ENCODE measurements around the gene ZNF281.

The ZNF281 gene

GRCh38 chr1:200423235-200423634 is 13.4 kb upstream of the ZNF281 start:
- Histone ChIP-seq H3K4me3 (ENCODE audit: low read depth, low read length) (no peak overlapping the region), H3K9me3 (ENCODE audit: control insufficient read depth, insufficient read depth, low read depth, low read length) (no peaks in the 10 kb centered on the region), H3K27ac (ENCODE audit: extremely low read depth, low read depth, low read length) (no peak overlapping the region), H3K4me1 (ENCODE audit: control insufficient read depth, insufficient read depth, low read length) (no peaks in the 10 kb centered on the region), H3K36me3 (ENCODE audit: control insufficient read depth in 2 of 2, insufficient read depth in 1 of 2, low read length in 2 of 2) (no peaks in the 10 kb centered on the region)
- ChIA-PET POLR2A (no interaction called here), CTCF (no interaction called here)
- no peak for TF ChIP-seq ZNF2 (tag by site-specific recombination; IDR thresholded peaks at IDR 0.05)
- TF ChIP-seq ZNF202 (tag by site-specific recombination; IDR thresholded peaks at IDR 0.05; ENCODE audit: borderline replicate concordance), result no peak
- no peak for TF ChIP-seq ZBTB49 (tag by site-specific recombination; IDR thresholded peaks at IDR 0.05; ENCODE audit: low read depth)
- TF ChIP-seq ZBTB7A (tag by site-specific recombination; IDR thresholded peaks at IDR 0.05; ENCODE audit: low read depth), result no peak
- TF ChIP-seq ZNF610 (tag by site-specific recombination; IDR thresholded peaks at IDR 0.05; ENCODE audit: borderline replicate concordance), result no peak
- TF ChIP-seq PRDM4 (tag by site-specific recombination; IDR thresholded peaks at IDR 0.05), result no peak
- no peak for TF ChIP-seq EGR2 (tag by site-specific recombination; IDR thresholded peaks at IDR 0.05; ENCODE audit: low read depth)
- TF ChIP-seq ZNF624 (tag by site-specific recombination; IDR thresholded peaks at IDR 0.05), result no peak
- TF ChIP-seq HOXC10 (CRISPR knock-in tag; IDR thresholded peaks at IDR 0.05), result no peak
- TF ChIP-seq ZNF629 (tag by site-specific recombination; IDR thresholded peaks at IDR 0.05), result no peak
- no peak for TF ChIP-seq ZFP41 (tag by site-specific recombination; IDR thresholded peaks at IDR 0.05; ENCODE audit: borderline replicate concordance)
- no peak for TF ChIP-seq ZNF175 (tag by site-specific recombination; IDR thresholded peaks at IDR 0.05)
- TF ChIP-seq PRDM6 (tag by site-specific recombination; IDR thresholded peaks at IDR 0.05), result no peak
- TF ChIP-seq ZNF148 (tag by site-specific recombination; IDR thresholded peaks at IDR 0.05; ENCODE audit: borderline replicate concordance), result no peak
- no peak for TF ChIP-seq ZNF518A (tag by site-specific recombination; conservative IDR thresholded peaks at IDR 0.05; ENCODE audit: low read depth)
- no peak for TF ChIP-seq PBX3 (CRISPR knock-in tag; IDR thresholded peaks at IDR 0.05)
- no peak for TF ChIP-seq ZNF558 (tag by site-specific recombination; IDR thresholded peaks at IDR 0.05)
- no peak for TF ChIP-seq ZNF18 (tag by site-specific recombination; IDR thresholded peaks at IDR 0.05)
- TF ChIP-seq ZNF529 (tag by site-specific recombination; IDR thresholded peaks at IDR 0.05; ENCODE audit: insufficient replicate concordance), result no peak
